RPMI7951 (cell line): ENCODE data around the gene CTSH. TPM values are rescaled to one million over a fixed set of nuclear protein-coding genes. Genes with fewer than 3 reads are reported as not detected.
"Not testable (repeated sequence)": the region's sequence is repeated elsewhere in the genome, so short reads cannot be mapped to it uniquely, and the experiment has no call there.

Experiments
- DNase-seq: peaks from one replicate; pipeline ENCODE4 v3.0.0-alpha.2; 2012; ENCODE audit warnings: low read depth
- total RNA-seq: library from RNA; depleted of rRNA; stranded (reverse); fragments of >200 nt; shearing (Covaris generic); gene quantifications from 2 replicates; pipeline ENCODE4 v1.2.3, GENCODE V29; 2014

Gene CTSH
- total RNA-seq, 1 experiment from 2014 or later = 57.9 TPM

GRCh38 chr15:78942741-78943140, 2.1 kb downstream of the CTSH start:
- no peak for DNase-seq

- no peak for DNase-seq
Observed at GRCh38 chr15:78938658-78939488, 6.0 kb downstream of the CTSH start.

GRCh38 chr15:78937132-78937739, 7.6 kb downstream of the CTSH start:
- DNase-seq = no peak

- no peak for DNase-seq
Observed at GRCh38 chr15:78934655-78935023, 10.2 kb downstream of the CTSH start.

GRCh38 chr15:78933823-78934654, 10.8 kb downstream of the CTSH start:
- no peak for DNase-seq

- no peak for DNase-seq
Observed at GRCh38 chr15:78933187-78933822, 11.5 kb downstream of the CTSH start.

- DNase-seq = no peak
Observed at GRCh38 chr15:78932258-78932808, 12.5 kb downstream of the CTSH start.

- no peak for DNase-seq
Observed at GRCh38 chr15:78931439-78932257, 13.2 kb downstream of the CTSH start.

GRCh38 chr15:78930577-78931388, 14.1 kb downstream of the CTSH start:
- DNase-seq = peak; percentile 95

- DNase-seq = peak; percentile 48
Observed at GRCh38 chr15:78929536-78930264, 15.1 kb downstream of the CTSH start.

- no peak for DNase-seq
Observed at GRCh38 chr15:78928616-78929093, 16.2 kb downstream of the CTSH start.

- not testable (repeated sequence) for DNase-seq
Observed at GRCh38 chr15:78928176-78928575, 16.7 kb downstream of the CTSH start.

- DNase-seq = no peak
Observed at GRCh38 chr15:78927077-78927790, 17.6 kb downstream of the CTSH start.

GRCh38 chr15:78925956-78926743, 18.7 kb downstream of the CTSH start:
- DNase-seq = no peak

- DNase-seq = no peak
Observed at GRCh38 chr15:78925076-78925624, 19.7 kb downstream of the CTSH start.

GRCh38 chr15:78923480-78924360, 21.1 kb downstream of the CTSH start:
- DNase-seq = no peak
